HEK293 (cell line): ENCODE measurements around the gene RAP1GAP.

Experiments
- GLIS2 ChIP-seq: fragments of 450-650 bp; formaldehyde crosslinking; IDR thresholded peaks from 2 replicates; pipeline ENCODE4 v1.5.1; 2016; ENCODE audit warnings: missing biosample characterization, missing genetic modification characterization
- KLF1 ChIP-seq: fragments of 450-650 bp; formaldehyde crosslinking; IDR thresholded peaks from 2 replicates; pipeline ENCODE4 v1.5.1; 2016; ENCODE audit warnings: missing biosample characterization, missing genetic modification characterization
- SALL2 ChIP-seq: fragments of 450-650 bp; formaldehyde crosslinking; IDR thresholded peaks from 2 replicates; pipeline ENCODE4 v1.5.0; 2017; ENCODE audit warnings: missing biosample characterization, mild to moderate bottlenecking, missing genetic modification characterization, borderline replicate concordance
- SP7 ChIP-seq: fragments of 450-650 bp; formaldehyde crosslinking; IDR thresholded peaks from 2 replicates; pipeline ENCODE4 v1.5.1; 2016; ENCODE audit warnings: missing biosample characterization, missing genetic modification characterization
- ZNF112 ChIP-seq: fragments of 450-650 bp; formaldehyde crosslinking; IDR thresholded peaks from 2 replicates; pipeline ENCODE4 v1.5.0; 2017; ENCODE audit warnings: missing biosample characterization, missing genetic modification characterization
- ZNF184 ChIP-seq: fragments of 450-650 bp; IDR thresholded peaks from 2 replicates; pipeline ENCODE4 v1.5.1; 2018; ENCODE audit warnings: missing biosample characterization, mild to moderate bottlenecking, missing genetic modification characterization
- ZNF302 ChIP-seq: fragments of 450-650 bp; formaldehyde crosslinking; IDR thresholded peaks from 2 replicates; pipeline ENCODE4 v1.5.1; 2016; ENCODE audit warnings: missing biosample characterization, missing genetic modification characterization, low read depth
- ZNF311 ChIP-seq: fragments of 450-650 bp; formaldehyde crosslinking; IDR thresholded peaks from 2 replicates; pipeline ENCODE4 v1.5.1; 2017; ENCODE audit warnings: missing biosample characterization, missing genetic modification characterization, borderline replicate concordance
- ZNF335 ChIP-seq: fragments of 450-650 bp; formaldehyde crosslinking; conservative IDR thresholded peaks from 2 replicates; pipeline ENCODE4 v1.5.1; 2016; ENCODE audit warnings: missing biosample characterization, missing genetic modification characterization
- ZNF391 ChIP-seq: fragments of 450-650 bp; formaldehyde crosslinking; IDR thresholded peaks from 2 replicates; pipeline ENCODE4 v1.5.1; 2016; ENCODE audit warnings: low read depth, missing biosample characterization, missing genetic modification characterization, borderline replicate concordance
- ZNF529 ChIP-seq: fragments of 450-650 bp; formaldehyde crosslinking; IDR thresholded peaks from 2 replicates; pipeline ENCODE4 v1.5.1; 2017; ENCODE audit warnings: missing genetic modification characterization, missing biosample characterization; ENCODE audit not compliant: insufficient replicate concordance
- ZNF548 ChIP-seq: fragments of 450-650 bp; formaldehyde crosslinking; IDR thresholded peaks from 2 replicates; pipeline ENCODE4 v1.5.1; 2016; ENCODE audit warnings: missing biosample characterization, missing genetic modification characterization
- ZNF558 ChIP-seq: fragments of 450-650 bp; formaldehyde crosslinking; IDR thresholded peaks from 2 replicates; pipeline ENCODE4 v1.5.1; 2016; ENCODE audit warnings: missing biosample characterization, missing genetic modification characterization
- ZNF600 ChIP-seq: fragments of 450-650 bp; formaldehyde crosslinking; IDR thresholded peaks from 2 replicates; pipeline ENCODE4 v1.5.1; 2016; ENCODE audit warnings: missing biosample characterization, missing genetic modification characterization
- ZSCAN30 ChIP-seq: fragments of 450-650 bp; IDR thresholded peaks from 2 replicates; pipeline ENCODE4 v1.5.1; 2018; ENCODE audit warnings: missing biosample characterization, mild to moderate bottlenecking, missing genetic modification characterization, moderate library complexity
- TF ChIP-seq, protein P1 (sequence below): fragments of 450-650 bp; formaldehyde crosslinking; IDR thresholded peaks from 2 replicates; pipeline ENCODE4 v1.5.1; 2016; ENCODE audit warnings: missing biosample characterization, missing genetic modification characterization
- TF ChIP-seq, protein P2 (sequence below): fragments of 450-650 bp; formaldehyde crosslinking; IDR thresholded peaks from 2 replicates; pipeline ENCODE4 v1.5.1; 2016; ENCODE audit warnings: missing biosample characterization, missing genetic modification characterization
- TF ChIP-seq, protein P3 (sequence below): fragments of 450-650 bp; formaldehyde crosslinking; IDR thresholded peaks from 2 replicates; pipeline ENCODE4 v1.5.1; 2016; ENCODE audit warnings: missing biosample characterization, missing genetic modification characterization
- TF ChIP-seq, protein P4 (sequence below): fragments of 450-650 bp; formaldehyde crosslinking; IDR thresholded peaks from 2 replicates; pipeline ENCODE4 v1.5.1; 2016; ENCODE audit warnings: missing biosample characterization, missing genetic modification characterization
- TF ChIP-seq, protein P5 (sequence below): fragments of 450-650 bp; IDR thresholded peaks from 2 replicates; pipeline ENCODE4 v1.5.1; 2018; ENCODE audit warnings: missing biosample characterization, missing genetic modification characterization

The RAP1GAP gene

DNA sequence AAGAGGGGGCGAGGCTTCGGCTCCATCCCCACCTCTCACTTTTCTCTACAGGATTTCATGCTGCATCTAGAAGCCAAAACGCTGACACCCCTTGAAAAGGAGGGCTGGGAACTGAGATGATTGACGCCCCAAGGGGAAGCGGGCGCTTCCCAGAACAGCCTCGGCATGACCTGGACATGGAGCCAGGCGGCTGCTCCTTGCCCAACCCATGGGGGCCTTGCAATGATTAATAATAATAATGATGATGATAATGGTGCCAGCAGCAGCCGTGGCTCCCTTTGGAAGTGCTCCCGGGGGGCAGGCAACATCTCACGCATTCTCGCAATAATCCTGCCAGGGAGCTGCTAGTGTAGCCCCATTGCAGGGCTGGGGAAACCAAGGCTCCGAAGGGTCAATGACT is 78.2 kb downstream of the RAP1GAP start (continued):
- TF ChIP-seq, protein P1, sequence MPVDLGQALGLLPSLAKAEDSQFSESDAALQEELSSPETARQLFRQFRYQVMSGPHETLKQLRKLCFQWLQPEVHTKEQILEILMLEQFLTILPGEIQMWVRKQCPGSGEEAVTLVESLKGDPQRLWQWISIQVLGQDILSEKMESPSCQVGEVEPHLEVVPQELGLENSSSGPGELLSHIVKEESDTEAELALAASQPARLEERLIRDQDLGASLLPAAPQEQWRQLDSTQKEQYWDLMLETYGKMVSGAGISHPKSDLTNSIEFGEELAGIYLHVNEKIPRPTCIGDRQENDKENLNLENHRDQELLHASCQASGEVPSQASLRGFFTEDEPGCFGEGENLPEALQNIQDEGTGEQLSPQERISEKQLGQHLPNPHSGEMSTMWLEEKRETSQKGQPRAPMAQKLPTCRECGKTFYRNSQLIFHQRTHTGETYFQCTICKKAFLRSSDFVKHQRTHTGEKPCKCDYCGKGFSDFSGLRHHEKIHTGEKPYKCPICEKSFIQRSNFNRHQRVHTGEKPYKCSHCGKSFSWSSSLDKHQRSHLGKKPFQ (tag by site-specific recombination), result no peak
- no peak for TF ChIP-seq ZNF548 (tag by site-specific recombination)
- TF ChIP-seq, protein P2, sequence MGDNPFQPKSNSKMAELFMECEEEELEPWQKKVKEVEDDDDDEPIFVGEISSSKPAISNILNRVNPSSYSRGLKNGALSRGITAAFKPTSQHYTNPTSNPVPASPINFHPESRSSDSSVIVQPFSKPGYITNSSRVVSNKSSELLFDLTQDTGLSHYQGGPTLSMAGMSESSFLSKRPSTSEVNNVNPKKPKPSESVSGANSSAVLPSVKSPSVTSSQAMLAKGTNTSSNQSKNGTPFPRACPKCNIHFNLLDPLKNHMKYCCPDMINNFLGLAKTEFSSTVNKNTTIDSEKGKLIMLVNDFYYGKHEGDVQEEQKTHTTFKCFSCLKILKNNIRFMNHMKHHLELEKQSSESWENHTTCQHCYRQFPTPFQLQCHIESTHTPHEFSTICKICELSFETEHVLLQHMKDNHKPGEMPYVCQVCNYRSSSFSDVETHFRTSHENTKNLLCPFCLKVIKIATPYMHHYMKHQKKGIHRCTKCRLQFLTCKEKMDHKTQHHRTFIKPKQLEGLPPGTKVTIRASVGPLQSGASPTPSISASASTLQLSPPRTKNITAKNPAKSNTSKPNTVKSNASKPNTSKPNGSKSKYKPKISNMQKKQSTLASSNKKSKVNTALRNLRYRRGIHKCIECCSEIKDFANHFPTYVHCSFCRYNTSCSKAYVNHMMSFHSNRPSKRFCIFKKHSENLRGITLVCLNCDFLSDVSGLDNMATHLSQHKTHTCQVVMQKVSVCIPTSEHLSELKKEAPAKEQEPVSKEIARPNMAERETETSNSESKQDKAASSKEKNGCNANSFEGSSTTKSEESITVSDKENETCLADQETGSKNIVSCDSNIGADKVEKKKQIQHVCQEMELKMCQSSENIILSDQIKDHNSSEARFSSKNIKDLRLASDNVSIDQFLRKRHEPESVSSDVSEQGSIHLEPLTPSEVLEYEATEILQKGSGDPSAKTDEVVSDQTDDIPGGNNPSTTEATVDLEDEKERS (tag by site-specific recombination), result no peak
- TF ChIP-seq ZNF391, result no peak
- no peak for TF ChIP-seq ZSCAN30 (tag by site-specific recombination)
- no peak for TF ChIP-seq KLF1 (tag by site-specific recombination)
- TF ChIP-seq, protein P3, sequence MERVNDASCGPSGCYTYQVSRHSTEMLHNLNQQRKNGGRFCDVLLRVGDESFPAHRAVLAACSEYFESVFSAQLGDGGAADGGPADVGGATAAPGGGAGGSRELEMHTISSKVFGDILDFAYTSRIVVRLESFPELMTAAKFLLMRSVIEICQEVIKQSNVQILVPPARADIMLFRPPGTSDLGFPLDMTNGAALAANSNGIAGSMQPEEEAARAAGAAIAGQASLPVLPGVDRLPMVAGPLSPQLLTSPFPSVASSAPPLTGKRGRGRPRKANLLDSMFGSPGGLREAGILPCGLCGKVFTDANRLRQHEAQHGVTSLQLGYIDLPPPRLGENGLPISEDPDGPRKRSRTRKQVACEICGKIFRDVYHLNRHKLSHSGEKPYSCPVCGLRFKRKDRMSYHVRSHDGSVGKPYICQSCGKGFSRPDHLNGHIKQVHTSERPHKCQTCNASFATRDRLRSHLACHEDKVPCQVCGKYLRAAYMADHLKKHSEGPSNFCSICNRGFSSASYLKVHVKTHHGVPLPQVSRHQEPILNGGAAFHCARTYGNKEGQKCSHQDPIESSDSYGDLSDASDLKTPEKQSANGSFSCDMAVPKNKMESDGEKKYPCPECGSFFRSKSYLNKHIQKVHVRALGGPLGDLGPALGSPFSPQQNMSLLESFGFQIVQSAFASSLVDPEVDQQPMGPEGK (tag by site-specific recombination), result 0 out of 2 replicates have a peak, but pooled peaks have one; percentile 1
- TF ChIP-seq ZNF600 (tag by site-specific recombination), result 0 out of 2 replicates have a peak, but pooled peaks have one; percentile 18
- TF ChIP-seq, protein P4, sequence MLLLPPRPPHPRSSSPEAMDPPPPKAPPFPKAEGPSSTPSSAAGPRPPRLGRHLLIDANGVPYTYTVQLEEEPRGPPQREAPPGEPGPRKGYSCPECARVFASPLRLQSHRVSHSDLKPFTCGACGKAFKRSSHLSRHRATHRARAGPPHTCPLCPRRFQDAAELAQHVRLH (tag by site-specific recombination), result no peak
- no peak for TF ChIP-seq SALL2 (tag by site-specific recombination)
- peak; percentile 38 for TF ChIP-seq SP7
- 0 out of 2 replicates have a peak, but pooled peaks have one; percentile 24 for TF ChIP-seq ZNF335 (tag by site-specific recombination)
- TF ChIP-seq ZNF529 (tag by site-specific recombination), result no peak
- TF ChIP-seq ZNF184 (tag by site-specific recombination), result no peak
- TF ChIP-seq GLIS2 (tag by site-specific recombination), result no peak
- TF ChIP-seq ZNF112 (tag by site-specific recombination), result no peak
- no peak for TF ChIP-seq ZNF558 (tag by site-specific recombination)
- TF ChIP-seq, protein P5, sequence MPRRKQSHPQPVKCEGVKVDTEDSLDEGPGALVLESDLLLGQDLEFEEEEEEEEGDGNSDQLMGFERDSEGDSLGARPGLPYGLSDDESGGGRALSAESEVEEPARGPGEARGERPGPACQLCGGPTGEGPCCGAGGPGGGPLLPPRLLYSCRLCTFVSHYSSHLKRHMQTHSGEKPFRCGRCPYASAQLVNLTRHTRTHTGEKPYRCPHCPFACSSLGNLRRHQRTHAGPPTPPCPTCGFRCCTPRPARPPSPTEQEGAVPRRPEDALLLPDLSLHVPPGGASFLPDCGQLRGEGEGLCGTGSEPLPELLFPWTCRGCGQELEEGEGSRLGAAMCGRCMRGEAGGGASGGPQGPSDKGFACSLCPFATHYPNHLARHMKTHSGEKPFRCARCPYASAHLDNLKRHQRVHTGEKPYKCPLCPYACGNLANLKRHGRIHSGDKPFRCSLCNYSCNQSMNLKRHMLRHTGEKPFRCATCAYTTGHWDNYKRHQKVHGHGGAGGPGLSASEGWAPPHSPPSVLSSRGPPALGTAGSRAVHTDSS (tag by site-specific recombination), result no peak
- no peak for TF ChIP-seq ZNF302
- TF ChIP-seq ZNF311 (tag by site-specific recombination), result no peak
- TF ChIP-seq, all 188 proteins: peak for 5
